Fibroblast of gingiva (primary cell): Measurements from ENCODE around the gene MRNIP.

ENCODE experiments used
- DNase-seq: peaks from one replicate; pipeline ENCODE4 v3.0.0-alpha.2; 2011; ENCODE audit warnings: low read depth

MRNIP gene, protein sequence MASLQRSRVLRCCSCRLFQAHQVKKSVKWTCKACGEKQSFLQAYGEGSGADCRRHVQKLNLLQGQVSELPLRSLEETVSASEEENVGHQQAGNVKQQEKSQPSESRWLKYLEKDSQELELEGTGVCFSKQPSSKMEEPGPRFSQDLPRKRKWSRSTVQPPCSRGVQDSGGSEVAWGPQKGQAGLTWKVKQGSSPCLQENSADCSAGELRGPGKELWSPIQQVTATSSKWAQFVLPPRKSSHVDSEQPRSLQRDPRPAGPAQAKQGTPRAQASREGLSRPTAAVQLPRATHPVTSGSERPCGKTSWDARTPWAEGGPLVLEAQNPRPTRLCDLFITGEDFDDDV

DNA sequence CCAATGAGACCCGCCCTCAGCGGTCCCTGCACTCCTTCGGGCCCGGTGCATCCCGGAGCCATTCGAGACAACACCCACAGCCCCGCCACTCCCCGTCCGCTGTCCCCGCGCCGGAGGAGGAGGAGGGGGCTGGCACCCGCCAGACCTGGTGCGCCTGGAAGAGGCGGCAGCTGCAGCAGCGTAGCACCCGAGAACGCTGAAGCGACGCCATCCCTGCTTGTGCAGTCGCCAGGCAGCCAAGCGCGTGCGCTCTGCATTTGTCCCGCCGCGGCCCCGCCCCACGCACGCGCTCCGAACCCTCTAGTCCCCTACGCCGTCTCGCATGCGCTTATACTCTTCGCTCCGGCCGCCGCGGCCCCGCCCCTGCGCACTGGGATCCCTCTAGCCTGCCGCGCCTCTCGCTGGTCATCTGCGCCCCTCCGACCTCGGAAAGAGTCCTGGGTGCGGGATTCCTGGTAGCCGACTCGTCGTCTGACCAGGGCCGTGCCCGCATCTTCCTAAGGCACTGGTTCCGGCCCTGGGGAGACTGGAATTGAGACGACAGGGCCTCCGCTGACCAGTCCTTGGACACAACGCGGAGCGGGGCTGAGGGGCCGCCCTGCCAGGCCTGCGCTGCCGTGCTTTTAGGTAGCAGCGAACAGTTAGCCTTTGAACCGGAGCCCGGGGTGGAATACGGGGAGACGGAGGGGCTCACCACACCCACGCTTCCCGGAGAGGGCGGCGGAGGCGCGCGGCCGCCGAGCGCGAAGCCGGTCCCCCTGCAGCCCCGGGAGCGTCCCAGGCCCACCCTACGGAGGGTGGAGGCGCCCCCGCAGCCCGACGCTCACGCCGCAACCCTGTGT is at the start of gene MRNIP:
TSS of gene MRNIP (minus strand) at position 232 of the 842 bp plus-strand sequence. CDS start at position 211, 21 bp downstream.
- peak; percentile 93 for DNase-seq

DNA sequence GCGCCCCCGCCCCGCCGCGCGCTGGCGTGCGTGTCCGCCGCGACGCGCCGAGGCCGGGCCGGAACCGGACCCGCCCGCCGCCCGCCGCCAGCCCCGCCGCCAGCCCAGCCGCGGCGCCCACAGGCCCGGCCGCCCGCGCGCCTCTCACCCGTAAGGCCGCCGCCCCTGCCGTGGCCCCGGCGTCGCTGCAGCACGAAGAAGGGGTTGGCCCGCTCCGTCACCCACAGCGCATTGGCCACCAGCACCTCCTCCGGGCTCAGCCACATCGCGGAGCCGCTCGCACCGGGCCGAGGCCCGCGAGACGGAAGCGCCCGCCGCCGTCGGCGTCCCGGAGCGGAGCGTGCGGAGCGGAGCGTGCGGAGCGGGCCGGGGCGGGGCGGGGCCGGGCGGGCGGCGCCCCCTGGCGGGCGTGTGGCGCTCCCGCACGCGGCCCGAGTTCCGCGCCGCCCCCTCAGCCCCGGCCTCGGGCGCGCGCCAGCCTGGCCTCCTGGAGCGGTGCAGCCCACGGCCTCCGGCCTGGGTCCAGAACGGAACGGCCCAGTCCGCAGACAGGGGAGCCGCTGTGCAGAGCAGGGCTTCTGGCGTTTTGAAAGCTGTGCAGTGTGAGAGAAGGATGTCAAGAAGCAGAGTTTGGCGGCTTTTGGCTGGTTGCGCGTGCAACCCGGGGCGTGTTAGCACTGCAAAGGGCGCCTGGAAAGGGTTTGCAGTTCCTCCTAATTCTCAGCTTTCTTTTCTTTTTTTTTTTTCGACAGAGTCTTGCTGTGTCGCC is 49.1 kb upstream of the MRNIP start, which contains the start of gene TBC1D9B:
TSS of gene TBC1D9B (minus strand) at position 342 of the 769 bp plus-strand sequence. CDS start at position 266, 76 bp downstream.
- DNase-seq: peak; percentile 67

DNA sequence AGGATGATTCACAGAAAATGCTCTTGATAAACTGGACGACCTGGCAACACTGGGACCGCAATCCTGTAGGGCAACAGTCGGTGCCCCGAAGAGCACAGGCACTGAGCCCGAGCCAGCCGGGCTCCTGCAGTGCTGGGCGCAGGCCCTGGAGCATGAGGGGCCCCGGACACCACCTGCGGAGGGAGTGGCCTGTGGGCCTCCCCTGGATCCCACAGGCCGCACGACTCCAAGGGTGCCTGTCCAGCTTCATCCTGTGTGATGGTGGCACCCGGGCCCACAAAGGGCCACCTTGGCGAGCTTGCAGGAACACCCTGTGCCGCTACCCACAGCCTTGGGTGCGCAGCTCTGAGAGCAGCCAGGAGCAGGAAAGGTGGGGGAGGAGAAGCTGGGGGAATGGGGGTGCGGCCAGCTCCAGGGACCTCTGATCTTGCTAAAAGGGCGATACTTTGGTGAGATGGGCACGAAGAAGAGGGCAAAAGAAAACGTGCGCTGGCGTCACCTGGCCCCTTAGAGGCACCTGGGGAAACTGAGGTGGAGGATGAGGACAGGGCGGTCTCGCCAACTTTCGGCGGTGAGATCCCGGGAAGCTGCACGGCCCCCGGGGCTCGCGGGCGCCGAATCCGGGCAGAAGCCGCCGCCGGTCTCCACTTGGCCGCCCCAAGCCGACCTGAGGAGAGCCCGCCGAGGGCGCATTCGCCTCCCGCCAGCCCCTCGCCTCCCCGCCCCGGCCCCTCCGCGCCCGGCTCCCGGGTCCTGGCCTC is 48.4 kb upstream of the MRNIP start:
- no peak for DNase-seq

DNA sequence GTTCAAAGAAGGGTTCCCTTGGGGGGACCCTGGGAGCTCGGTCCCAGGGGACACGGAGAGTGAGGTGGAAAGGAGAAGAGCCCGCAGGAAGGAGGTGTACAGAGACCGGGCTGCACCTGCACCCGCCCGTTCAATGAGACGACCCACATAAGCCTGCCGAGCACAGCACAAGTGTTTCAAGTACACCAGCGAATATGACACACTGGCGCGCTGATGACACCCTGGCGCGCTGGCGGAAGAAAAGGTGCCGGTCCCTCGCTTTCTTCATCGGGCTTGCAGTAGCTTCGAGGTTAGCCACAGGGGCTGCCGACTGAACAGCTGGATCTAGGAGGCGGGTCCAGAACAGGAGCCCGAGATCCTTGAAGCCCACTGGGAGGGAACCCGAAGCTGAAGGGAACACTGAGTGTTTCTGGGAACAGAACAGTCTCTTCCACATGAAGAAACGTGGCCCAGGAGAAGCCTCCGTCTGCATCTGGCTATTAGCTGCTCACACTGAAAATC is 47.7 kb upstream of the MRNIP start:
- no peak for DNase-seq

DNA sequence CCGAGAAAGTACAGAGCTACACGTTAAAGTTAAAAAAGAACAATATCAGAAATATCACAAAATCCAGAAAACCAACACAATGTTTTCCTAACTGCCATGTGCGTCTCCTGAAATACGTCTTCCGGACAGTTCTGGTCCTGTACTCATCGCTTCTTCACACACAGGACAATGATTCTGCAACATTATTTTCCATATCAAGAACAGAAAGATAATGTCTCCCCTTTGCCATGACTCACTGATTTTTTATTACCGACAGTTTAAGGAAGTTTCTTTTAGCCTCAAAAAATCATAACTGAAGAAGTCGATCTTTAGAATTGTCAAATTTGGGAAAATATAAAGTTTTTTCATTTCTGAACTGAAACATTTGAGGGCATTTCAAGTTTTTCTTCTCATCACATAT is 46.5 kb upstream of the MRNIP start:
- DNase-seq: no peak

DNA sequence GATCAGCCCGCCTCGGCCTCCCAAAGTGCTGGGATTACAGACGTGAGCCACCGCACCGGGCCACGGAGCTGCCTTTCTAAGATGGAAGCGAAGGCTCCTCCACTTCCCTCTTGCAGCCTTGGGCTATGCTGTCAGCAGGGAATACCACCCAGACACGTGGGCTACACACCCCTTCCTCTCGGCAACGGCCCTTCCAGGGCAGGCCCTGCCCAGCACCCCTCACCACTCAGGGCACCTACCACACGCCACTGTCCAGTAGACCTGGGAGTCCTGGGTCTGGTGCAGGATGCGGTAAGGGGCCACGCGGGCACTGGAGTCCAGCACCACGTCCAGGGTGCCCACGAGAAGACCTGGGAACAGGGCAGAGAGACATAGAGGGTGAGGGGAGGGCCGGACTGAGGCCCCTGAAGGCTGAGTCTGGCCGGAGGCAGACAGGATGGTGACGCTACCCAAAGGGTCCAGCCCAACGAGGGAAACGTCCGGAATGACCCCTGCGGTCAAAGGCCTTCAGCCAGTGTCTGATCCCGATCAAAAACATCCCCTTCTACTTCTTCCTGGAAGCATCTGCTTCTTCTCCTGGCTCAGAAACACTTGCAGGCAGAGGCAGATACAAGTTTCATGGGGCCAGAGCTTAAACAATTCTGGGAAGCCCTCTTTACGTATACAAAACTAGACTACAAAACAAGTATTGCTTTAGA is 46.0 kb upstream of the MRNIP start:
- DNase-seq: no peak

DNA sequence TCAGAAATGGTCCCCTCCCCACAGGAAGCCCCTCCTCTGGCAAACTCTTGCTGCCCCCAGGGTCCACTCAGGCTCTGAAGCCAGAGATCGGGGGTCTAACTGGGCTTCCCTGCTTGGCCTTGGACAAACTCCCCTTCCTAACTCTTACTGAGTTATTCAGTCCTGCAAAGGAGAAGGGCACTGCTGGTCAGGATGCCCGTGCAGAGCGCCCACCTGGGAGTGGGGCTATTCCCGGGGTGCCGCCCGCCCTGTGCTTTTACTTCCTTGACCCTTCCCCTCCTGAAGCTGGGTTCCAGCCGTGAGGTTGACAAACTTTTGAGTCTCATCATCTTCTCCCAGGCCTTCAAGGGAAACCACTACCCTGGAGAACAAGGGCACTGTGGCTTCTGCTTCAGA is 44.1 kb upstream of the MRNIP start:
- DNase-seq: no peak

DNA sequence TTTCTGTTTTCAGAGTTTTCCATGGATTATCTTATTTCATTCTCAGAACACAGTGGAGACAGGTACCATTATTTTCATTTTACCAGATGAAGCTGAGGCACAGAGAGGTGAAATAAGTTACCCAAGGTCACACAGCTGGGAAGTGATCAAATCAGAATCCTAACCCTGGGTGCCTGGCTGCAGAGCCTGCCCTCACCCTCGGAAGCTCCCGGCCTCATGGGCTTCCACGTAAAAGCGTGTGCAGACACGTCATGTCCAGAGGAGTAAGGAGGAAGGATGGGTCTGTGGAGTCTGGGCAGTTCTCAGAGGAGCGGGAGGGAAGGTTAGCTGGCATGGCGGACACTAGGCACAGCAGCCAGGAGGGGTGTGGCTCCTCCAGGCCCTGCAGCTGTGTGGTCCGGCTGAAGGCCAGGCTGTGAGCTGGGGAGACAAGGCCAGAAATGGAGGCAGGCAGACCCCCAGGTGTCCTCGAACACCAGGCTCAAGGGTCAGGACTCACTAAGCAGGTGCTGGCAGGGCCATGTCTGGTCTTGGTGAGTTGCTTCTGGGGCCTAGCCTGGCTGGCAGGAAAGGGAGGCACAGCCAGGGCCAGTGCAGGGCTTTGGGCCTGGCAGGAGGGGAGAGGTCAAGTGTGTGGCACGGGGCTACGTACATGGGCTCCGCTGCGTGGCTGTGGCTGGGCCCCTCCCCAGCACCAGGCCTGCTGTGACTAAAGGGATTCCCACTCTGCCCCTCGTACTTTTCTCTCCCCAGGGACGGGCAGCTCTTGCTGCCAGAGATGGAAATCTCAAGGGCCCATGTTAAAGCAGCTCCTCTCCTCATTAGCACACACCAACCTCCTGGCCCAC is 43.5 kb upstream of the MRNIP start:
- DNase-seq: no peak

DNA sequence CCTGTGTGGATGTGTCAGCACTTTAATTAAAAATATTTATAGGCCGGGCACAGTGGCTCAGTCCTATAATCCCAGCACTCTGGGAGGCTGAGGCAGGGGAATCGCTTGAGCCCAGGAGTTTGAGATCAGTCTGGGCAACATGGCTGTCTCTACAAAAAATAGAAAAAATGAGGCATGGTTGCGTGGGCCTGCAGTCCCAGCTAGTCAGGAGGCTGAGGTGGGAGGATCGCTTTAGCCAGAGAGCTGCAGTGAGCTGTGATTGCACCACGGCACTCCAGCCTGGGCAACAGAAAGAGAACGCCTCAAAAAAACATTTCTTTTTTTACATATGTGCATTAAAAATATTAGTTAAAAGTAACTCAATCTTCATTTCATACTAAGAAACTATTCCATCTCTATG is 42.8 kb upstream of the MRNIP start:
- DNase-seq: no peak

DNA sequence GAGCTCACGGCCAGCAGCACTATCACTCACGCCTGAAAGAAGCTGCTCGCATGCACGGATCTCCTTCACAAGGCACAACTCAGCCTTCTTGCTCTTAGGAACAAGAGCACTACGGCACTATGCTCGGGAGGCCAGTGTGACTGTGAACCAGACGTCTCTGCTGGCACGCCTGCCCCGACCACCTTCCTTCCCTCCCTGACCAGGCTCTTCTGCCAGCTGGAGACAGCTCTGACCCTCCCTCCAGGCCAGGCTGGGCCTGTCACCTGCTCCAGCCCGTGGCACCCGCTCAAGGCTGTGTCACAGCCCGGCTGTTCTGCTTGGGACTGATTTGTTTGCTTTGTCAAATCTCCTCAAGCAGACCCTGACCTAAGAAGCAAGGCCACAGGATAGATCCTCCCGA is 42.1 kb upstream of the MRNIP start:
- DNase-seq: no peak

DNA sequence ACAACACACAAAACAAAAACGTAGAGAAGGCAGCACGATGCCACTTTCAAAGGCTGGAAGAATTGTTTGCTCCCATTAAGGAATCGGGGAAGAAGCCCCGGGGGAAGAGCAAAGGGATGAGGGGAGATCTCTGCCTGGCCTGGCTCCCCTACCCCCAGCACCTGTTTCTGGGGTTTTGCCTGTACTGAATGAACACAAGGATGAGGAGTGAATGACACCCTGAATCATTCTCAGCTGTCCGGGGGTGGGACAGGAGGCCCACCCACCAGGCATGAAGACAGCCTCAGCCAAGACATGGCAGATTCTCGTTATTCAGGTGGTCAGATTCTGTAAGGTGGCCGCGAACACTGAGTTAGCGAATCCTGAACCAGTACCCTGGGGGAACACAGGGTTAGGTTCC is 41.6 kb upstream of the MRNIP start:
- no peak for DNase-seq

DNA sequence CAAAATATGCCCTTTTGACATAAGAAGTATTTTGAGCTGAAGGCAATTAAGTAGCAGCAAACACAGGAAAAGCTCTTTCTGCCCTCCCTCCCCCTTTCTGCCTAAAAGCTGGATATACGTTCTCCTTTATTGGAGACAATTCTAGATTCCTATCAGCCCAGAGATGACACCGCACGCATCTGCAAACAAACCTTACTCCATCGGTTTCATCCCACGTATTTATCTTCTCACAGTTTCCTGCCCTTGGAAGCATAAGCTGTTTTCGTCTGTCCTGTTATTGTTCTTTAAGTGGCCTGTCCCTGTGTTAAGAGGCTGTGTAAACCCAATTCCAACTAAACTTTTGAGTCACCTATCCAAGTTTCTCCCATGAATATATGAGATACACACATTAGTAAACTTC is 37.2 kb upstream of the MRNIP start:
- DNase-seq: no peak

DNA sequence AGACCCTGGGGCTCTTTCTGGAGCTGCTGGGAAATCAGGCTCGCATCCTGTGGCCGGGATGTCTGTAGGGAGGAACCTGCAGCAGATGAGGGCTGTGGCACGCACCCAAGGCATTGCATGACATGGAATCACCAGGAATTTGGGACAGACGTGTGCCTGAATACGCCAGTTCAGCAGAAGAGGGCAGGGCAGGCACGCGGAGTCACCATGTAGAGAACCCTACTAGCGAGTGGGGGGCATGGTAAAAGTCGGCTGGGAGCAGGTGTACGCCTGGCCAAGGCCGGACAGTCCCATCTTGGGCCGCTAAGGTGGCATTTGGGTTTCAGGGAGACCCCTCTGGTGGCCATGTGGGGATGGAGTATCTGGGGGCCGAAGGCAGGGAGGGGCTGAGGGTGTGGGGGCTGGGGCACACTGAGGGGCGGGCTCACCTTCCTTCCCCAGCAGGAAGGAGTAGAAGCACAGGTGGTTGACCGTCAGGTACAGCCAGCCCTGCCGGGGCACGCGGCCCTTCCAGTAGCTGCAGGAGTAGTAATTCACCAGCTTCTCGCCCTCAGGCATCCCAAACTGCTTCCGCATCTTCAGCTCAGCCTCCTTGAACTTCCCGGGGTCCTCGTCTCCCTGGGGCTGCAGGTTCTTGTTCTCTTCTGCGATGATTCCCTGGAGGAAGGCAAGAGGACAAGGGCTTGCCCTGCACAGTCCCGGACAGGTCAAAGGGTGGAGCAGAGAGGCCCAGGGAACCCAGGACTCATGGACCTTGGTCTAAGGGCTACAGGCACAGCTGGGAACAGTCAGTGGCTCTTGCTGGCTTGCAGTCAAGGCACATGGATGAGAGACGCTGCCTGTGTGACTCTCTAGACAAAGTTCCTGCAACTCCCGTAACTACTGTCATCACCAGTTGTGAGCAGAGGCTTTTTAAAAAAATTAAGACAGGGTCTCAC is 35.6 kb upstream of the MRNIP start:
- no peak for DNase-seq

DNA sequence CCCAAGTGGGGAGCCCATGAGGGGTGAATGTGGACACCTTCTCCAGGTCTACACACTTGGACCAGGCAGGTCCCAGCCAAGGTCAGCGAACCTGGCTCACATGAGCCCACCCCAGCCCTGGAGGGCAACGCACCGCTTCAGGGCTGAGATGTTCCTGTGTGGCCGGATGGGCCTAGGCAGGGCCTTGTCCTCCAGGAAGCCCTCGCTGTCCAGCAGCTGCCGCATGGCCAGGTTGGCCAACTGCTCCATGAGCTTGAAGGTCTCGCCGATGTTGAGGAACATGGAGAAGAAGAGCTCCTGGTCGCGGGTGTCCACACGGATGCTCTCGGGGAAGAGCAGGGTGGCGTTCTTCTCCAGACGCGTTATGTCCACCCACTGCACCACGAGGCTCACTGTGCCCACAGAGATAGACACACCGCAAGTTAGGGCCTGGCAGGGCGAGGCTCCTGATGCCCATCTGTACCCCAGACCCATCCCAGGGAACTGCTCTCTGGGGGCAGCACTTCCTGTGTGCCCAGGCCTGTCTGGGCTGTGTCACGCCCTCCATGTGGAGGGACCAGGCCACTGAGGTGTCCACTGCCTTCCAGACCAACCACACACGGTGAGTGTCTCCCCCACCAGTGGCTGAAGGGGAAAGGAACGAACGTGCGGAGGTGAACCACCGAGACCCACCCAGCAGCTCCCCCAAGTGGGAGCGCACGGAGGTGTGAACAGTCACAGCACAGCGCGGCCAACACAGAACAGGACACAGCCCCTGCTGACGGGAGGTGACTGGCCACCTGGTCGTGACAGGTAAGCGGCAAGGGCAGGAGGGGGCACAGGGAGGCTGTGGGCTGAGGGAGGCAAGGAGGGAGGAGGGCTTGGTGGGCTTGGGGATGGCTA is 34.7 kb upstream of the MRNIP start:
- no peak for DNase-seq

DNA sequence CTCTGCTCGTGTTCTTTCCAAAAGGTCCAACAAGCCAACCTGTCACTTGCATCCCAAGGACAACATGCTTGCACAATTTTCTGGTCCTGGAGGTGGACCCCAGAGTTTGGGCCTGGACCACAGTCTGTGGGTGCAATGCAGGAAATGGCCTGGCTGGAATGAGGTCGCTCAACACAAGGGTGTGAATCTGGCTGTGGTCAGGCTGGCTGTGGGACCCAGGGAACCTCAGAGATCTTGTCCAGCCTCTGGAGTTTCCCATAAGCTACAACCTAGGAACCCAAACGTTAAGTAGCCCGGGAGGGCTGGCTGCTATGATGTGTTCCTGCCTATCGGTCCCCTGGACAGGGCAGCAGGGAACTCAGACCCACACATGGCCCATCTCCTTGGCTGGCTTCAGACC is 33.6 kb upstream of the MRNIP start:
- no peak for DNase-seq

DNA sequence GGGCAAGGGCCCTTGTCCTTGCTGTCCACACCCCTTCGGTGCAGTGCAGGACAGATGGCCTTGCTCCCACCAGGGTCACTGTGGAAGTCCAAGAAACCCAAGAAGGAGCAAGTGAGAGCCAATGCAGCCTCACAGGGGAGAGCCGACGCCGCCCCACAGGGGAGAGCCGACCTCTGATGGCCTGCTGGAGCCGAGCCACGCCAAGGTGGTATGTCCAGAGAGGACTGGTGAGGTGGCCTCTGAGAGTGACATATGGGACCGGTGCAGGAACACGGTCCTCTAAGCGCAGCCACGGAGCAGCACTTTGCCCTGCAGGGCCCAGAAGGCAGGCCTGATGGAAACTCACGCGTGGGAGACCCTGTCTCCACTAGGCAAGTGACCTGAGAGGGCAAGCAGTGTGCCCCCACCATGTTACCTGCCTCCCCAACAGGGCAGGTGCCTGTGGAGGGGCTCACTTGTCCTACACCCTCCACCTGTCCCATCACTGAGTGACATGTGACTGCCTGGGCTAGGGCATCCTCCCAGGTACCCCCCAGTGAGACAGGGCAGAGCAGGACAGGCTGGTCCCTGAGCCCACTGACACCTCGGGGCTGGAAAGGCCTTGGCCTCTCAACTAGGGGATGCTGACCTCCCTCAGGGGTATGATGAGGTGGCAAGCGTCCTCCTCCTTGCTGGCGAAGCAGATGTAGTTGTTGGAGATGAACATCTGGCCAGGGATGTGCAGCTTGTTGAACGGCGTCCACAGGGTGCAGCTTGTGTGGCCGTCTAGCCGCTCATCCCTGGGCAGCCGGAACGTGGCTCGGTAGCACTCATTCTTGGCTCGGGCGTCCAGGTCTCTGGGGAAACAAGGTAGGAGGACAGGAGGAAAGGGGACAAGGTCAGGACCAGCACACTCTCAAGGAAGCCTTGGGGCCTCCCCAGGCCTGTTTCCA is 32.4 kb upstream of the MRNIP start:
- no peak for DNase-seq

DNA sequence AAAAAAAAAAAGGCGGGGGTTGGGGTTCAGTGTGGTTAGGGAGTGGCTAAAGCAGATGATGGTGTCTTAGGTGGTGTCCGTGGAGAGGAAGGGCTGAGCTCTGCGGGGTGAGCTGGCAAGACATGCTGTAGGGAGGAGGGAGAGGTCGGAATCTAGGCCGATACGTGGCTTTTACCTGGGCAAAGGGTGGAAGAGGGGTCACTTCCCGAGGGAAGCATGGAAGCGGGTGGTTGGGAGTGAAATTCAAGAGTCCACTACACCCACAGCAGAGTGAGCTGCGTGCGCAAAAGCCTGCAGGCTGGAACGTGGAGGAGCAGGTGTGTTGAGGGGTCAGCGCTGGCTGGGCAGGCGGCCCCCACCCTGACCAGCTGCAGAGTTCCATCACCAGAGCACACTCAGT is 31.3 kb upstream of the MRNIP start:
- DNase-seq: no peak
